ENCODE measurements around the gene KCNJ11.

KCNJ11 gene

GRCh38 chr11:17351510-17352176 is 36.8 kb downstream of the KCNJ11 start, which contains the start of gene NCR3LG1:
NCR3LG1 (plus strand) TSS chr11:17351800; CDS start chr11:17351970, 170 bp downstream.
- no peak for TF ChIP-seq SIN3A (IDR thresholded peaks at IDR 0.05; ENCODE audit: borderline replicate concordance, insufficient read depth, low read length)
- no peak for TF ChIP-seq TAF1 (IDR thresholded peaks at IDR 0.05; ENCODE audit: borderline replicate concordance, insufficient read depth, low read length)

DNA sequence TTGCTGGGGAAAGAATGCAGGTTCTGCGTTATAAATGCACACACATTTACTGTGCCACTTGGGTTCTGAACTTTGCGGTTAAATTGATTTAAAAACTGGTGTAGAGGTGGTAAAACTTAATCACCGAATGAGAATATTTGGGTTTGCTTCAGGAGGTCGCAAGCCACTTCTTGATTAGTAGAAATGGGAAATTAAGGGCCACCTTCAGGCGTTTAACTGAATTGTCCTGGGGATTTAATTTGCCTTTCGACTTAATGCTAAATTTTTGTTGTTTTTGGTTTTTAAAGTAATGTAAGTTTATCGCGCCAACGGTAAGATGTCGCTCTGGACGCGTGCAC is 37.3 kb downstream of the KCNJ11 start:
- TF ChIP-seq FOXP2 (optimal IDR thresholded peaks at IDR 0.05; ENCODE audit: borderline replicate concordance, extremely low read depth, extremely low read length, insufficient read depth): no peak
- no peak for TF ChIP-seq REST (IDR thresholded peaks at IDR 0.05; ENCODE audit: insufficient read depth in 1 of 2, low read depth in 2 of 2, low read length in 2 of 2)
- no peak for TF ChIP-seq POLR2AphosphoS5 (IDR thresholded peaks at IDR 0.05; ENCODE audit: low read depth, low read length)
- TF ChIP-seq SIN3A (IDR thresholded peaks at IDR 0.05; ENCODE audit: borderline replicate concordance, insufficient read depth, low read length): no peak
- TF ChIP-seq TAF1 (IDR thresholded peaks at IDR 0.05; ENCODE audit: borderline replicate concordance, insufficient read depth, low read length): no peak

DNA sequence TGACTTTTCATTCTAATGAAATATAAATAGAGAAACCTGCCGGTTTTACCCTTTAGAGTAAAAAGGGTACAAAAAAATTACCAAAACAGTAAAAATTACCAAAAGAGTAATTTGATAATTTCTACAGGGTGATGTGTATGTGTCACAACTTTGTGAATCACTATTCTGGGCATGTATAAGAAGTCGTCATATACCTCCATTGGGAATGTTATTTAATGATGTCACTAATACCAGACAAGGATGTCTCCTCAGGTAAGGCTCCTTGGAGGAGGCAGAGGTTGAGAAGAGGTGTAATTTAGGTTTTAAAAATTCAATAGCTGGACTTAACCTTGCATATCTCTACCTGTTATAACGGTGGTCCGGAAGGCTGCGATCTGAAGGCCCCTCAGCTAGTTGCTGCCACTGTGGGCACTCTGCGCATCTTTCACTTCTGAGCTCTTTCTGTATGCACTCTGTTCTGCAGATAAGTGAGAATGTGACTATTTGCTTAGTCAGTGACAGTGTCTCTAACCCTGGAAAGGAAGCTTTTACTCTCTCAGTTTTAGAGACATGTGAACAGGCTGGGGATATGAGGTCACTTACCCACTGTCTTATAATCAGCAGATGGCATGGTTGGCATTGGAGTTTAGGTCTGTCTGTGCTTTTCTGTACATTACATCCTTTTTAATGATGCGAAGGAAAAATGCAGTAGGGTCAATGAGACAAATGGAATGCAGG is 37.8 kb downstream of the KCNJ11 start:
- TF ChIP-seq TAF1 (IDR thresholded peaks at IDR 0.05; ENCODE audit: borderline replicate concordance, insufficient read depth, low read length): no peak

GRCh38 chr11:17347676-17348075 is 40.8 kb downstream of the KCNJ11 start:
- TF ChIP-seq REST (IDR thresholded peaks at IDR 0.05; ENCODE audit: insufficient read depth in 1 of 2, low read depth in 2 of 2, low read length in 2 of 2): no peak
- TF ChIP-seq FOXP2 (optimal IDR thresholded peaks at IDR 0.05; ENCODE audit: borderline replicate concordance, extremely low read depth, extremely low read length, insufficient read depth): no peak
- no peak for TF ChIP-seq TAF1 (IDR thresholded peaks at IDR 0.05; ENCODE audit: borderline replicate concordance, insufficient read depth, low read length)
- no peak for TF ChIP-seq POLR2AphosphoS5 (IDR thresholded peaks at IDR 0.05; ENCODE audit: low read depth, low read length)
- TF ChIP-seq SIN3A (IDR thresholded peaks at IDR 0.05; ENCODE audit: borderline replicate concordance, insufficient read depth, low read length): no peak

DNA sequence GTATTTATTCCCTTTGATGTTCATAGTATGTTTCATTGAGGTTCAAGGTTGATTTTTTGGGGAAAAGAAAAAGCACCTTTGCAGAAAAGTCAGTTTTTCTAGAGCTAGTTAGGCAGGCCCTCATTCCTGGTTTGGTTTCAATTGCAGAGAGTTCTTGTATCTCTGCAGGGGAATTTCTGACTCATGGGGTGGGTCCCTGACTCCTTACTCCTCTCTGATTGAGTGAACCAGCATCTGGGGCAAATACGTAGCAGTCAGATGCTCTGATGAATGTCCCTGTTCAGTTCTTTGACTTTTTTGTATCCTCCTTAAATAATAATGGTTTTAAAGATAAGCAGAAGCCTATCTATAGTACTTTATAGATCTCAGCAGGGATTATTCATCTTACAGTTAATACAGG is 44.6 kb downstream of the KCNJ11 start:
- no peak for TF ChIP-seq TAF1 (IDR thresholded peaks at IDR 0.05; ENCODE audit: borderline replicate concordance, insufficient read depth, low read length)
- no peak for TF ChIP-seq POLR2AphosphoS5 (IDR thresholded peaks at IDR 0.05; ENCODE audit: low read depth, low read length)
- no peak for TF ChIP-seq FOXP2 (optimal IDR thresholded peaks at IDR 0.05; ENCODE audit: borderline replicate concordance, extremely low read depth, extremely low read length, insufficient read depth)
- TF ChIP-seq REST (IDR thresholded peaks at IDR 0.05; ENCODE audit: insufficient read depth in 1 of 2, low read depth in 2 of 2, low read length in 2 of 2): no peak
- TF ChIP-seq SIN3A (IDR thresholded peaks at IDR 0.05; ENCODE audit: borderline replicate concordance, insufficient read depth, low read length): no peak

- TF ChIP-seq SIN3A (IDR thresholded peaks at IDR 0.05; ENCODE audit: borderline replicate concordance, insufficient read depth, low read length): no peak
- TF ChIP-seq FOXP2 (optimal IDR thresholded peaks at IDR 0.05; ENCODE audit: borderline replicate concordance, extremely low read depth, extremely low read length, insufficient read depth): no peak
- no peak for TF ChIP-seq TAF1 (IDR thresholded peaks at IDR 0.05; ENCODE audit: borderline replicate concordance, insufficient read depth, low read length)
- TF ChIP-seq POLR2AphosphoS5 (IDR thresholded peaks at IDR 0.05; ENCODE audit: low read depth, low read length): no peak
- TF ChIP-seq REST (IDR thresholded peaks at IDR 0.05; ENCODE audit: insufficient read depth in 1 of 2, low read depth in 2 of 2, low read length in 2 of 2): no peak
Measured at GRCh38 chr11:17343257-17343656, 45.2 kb downstream of the KCNJ11 start.

Measured in PFSK-1 (cell line).